ENCODE results near the gene ZNF37A.

DNA sequence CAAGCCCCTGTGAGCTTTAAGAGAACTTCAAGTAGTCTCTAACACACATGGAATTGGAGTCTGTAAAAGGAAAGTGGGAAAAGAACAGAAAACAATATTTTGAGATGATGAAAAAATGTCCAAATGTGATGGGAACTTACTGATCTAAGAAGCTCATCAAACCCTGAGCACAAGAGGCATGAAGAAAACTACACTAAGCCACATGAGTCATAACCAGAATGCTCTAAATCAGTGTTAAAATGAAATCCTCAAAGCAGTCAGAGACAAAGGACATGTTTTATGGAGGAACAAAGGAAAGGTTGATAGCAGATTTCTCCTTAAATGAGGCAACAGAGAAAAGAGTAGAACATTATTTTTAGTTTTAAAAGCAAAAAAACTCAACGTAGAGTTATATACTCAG lies 46.5 kb upstream of the ZNF37A start:
- TF ChIP-seq CTCF (conservative IDR thresholded peaks at IDR 0.05; ENCODE audit: low read length) (no peak), EZH2phosphoT487 (IDR thresholded peaks at IDR 0.05; ENCODE audit: borderline replicate concordance) (no peak)
